Measurements from ENCODE around the gene ST7L. TPM values are rescaled to one million over a fixed set of nuclear protein-coding genes. Genes with fewer than 3 reads are reported as not detected.
"Not testable (repeated sequence)": the region's sequence is repeated elsewhere in the genome, so short reads cannot be mapped to it uniquely, and the experiment has no call there.

ST7L gene
- total and polyA plus RNA-seq, 2 donors from 2014 or later = 12.9 to 20.6 TPM

DNA sequence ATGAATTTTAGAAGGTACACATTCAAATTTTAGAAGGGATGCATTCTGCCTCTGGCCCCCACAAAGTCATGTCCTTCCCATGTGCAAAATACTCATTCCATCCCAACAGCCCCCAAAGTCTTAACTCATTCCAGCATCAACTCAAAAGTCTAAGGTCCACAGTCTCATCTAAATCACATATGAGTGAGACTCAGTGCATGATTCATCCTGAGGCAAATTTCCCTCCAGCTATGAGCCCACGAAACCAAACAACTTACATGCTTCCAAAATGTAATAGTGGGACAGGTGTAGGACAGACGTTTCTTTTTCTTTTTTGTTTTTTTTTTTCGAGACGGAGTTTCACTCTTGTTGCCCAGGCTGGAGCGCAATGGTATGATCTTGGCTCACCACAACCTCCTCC lies 122.7 kb downstream of the ST7L start:
- TF ChIP-seq, protein P1, sequence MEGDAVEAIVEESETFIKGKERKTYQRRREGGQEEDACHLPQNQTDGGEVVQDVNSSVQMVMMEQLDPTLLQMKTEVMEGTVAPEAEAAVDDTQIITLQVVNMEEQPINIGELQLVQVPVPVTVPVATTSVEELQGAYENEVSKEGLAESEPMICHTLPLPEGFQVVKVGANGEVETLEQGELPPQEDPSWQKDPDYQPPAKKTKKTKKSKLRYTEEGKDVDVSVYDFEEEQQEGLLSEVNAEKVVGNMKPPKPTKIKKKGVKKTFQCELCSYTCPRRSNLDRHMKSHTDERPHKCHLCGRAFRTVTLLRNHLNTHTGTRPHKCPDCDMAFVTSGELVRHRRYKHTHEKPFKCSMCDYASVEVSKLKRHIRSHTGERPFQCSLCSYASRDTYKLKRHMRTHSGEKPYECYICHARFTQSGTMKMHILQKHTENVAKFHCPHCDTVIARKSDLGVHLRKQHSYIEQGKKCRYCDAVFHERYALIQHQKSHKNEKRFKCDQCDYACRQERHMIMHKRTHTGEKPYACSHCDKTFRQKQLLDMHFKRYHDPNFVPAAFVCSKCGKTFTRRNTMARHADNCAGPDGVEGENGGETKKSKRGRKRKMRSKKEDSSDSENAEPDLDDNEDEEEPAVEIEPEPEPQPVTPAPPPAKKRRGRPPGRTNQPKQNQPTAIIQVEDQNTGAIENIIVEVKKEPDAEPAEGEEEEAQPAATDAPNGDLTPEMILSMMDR (IDR thresholded peaks at IDR 0.05; ENCODE audit: borderline replicate concordance, extremely low read depth, insufficient read depth) = no peak
- Histone ChIP-seq H3K4me3 (ENCODE audit: low read length in 3 of 3) (no peak overlapping the region), H3K27ac (ENCODE audit: low read depth in 2 of 2, low read length in 2 of 2) (no peak overlapping the region), H3K9me3 (ENCODE audit: control insufficient read depth in 2 of 3, insufficient read depth in 1 of 3, low read length in 3 of 3) (no peaks in the 10 kb centered on the region), H3K9ac (ENCODE audit: low read length in 3 of 3) (no peak overlapping the region), H3K4me1 (ENCODE audit: control insufficient read depth in 2 of 3, insufficient read depth in 2 of 3, low read depth in 1 of 3, low read length in 3 of 3) (no peaks in the 10 kb centered on the region), H3K27me3 (ENCODE audit: control insufficient read depth, insufficient read depth, low read length) (no peaks in the 10 kb centered on the region), H3K36me3 (ENCODE audit: control insufficient read depth in 2 of 3, insufficient read depth in 3 of 3, low read length in 3 of 3) (no peaks in the 10 kb centered on the region)
- DNase-seq = no peak
- FAIRE-seq = no peak
- intact Hi-C loops (cut with DNase I) = no loop called here

- Histone ChIP-seq H3K9ac (ENCODE audit: low read length in 3 of 3) (no peak overlapping the region), H3K27ac (ENCODE audit: low read depth in 2 of 2, low read length in 2 of 2) (no peak overlapping the region), H3K27me3 (ENCODE audit: control insufficient read depth, insufficient read depth, low read length) (no peaks in the 10 kb centered on the region), H3K9me3 (ENCODE audit: control insufficient read depth in 2 of 3, insufficient read depth in 1 of 3, low read length in 3 of 3) (no peaks in the 10 kb centered on the region), H3K4me1 (ENCODE audit: control insufficient read depth in 2 of 3, insufficient read depth in 2 of 3, low read depth in 1 of 3, low read length in 3 of 3) (no peaks in the 10 kb centered on the region), H3K36me3 (ENCODE audit: control insufficient read depth in 2 of 3, insufficient read depth in 3 of 3, low read length in 3 of 3) (no peaks in the 10 kb centered on the region), H3K4me3 (ENCODE audit: low read length in 3 of 3) (no peak overlapping the region)
- intact Hi-C loops (cut with DNase I) = no loop called here
- TF ChIP-seq, protein P1 (IDR thresholded peaks at IDR 0.05; ENCODE audit: borderline replicate concordance, extremely low read depth, insufficient read depth) = no peak
- no peak for DNase-seq
- FAIRE-seq = no peak
Observed at GRCh38 chr1:112493351-112493750, 125.6 kb downstream of the ST7L start.

GRCh38 chr1:112492076-112492475 lies 126.9 kb downstream of the ST7L start:
- H3K27me3 ChIP-seq (ENCODE audit: control insufficient read depth, insufficient read depth, low read length) = no peaks in the 10 kb centered on the region
- DNase-seq (no peak), FAIRE-seq (no peak)
- H3K9me3 ChIP-seq (ENCODE audit: control insufficient read depth in 2 of 3, insufficient read depth in 1 of 3, low read length in 3 of 3) = no peaks in the 10 kb centered on the region
- H3K4me1 ChIP-seq (ENCODE audit: control insufficient read depth in 2 of 3, insufficient read depth in 2 of 3, low read depth in 1 of 3, low read length in 3 of 3) = no peaks in the 10 kb centered on the region
- no peak overlapping the region for H3K9ac ChIP-seq (ENCODE audit: low read length in 3 of 3)
- intact Hi-C loops (cut with DNase I) = no loop called here
- H3K36me3 ChIP-seq (ENCODE audit: control insufficient read depth in 2 of 3, insufficient read depth in 3 of 3, low read length in 3 of 3) = no peaks in the 10 kb centered on the region
- H3K27ac ChIP-seq (ENCODE audit: low read depth in 2 of 2, low read length in 2 of 2) = no peak overlapping the region
- no peak overlapping the region for H3K4me3 ChIP-seq (ENCODE audit: low read length in 3 of 3)
- TF ChIP-seq, protein P1 (IDR thresholded peaks at IDR 0.05; ENCODE audit: borderline replicate concordance, extremely low read depth, insufficient read depth) = no peak

DNA sequence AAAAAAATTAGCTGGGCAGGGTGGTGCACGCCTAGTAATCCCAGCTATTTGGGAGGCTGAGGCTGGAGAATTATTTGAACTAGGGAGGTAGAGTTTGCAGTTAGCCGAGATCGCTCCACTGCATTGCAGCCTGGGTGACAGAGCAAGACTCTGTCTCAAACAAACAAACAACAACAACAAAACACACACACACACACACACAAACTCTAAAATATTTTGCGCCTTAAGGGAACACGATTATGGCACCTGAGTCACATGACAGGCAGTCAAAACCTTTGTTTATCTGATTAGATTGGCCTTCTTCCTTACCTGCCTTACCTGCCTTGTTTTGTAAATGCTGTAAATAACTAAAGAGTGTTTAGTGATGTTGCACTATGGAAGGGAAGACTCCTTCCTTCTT lies 130.8 kb downstream of the ST7L start:
- no peaks in the 10 kb centered on the region for H3K36me3 ChIP-seq (ENCODE audit: control insufficient read depth in 2 of 3, insufficient read depth in 3 of 3, low read length in 3 of 3)
- H3K9ac ChIP-seq (ENCODE audit: low read length in 3 of 3) = no peak overlapping the region
- H3K4me3 ChIP-seq (ENCODE audit: low read length in 3 of 3) = no peak overlapping the region
- H3K4me1 ChIP-seq (ENCODE audit: control insufficient read depth in 2 of 3, insufficient read depth in 2 of 3, low read depth in 1 of 3, low read length in 3 of 3) = no peaks in the 10 kb centered on the region
- no peaks in the 10 kb centered on the region for H3K9me3 ChIP-seq (ENCODE audit: control insufficient read depth in 2 of 3, insufficient read depth in 1 of 3, low read length in 3 of 3)
- FAIRE-seq (no peak), DNase-seq (no peak)
- no peak overlapping the region for H3K27ac ChIP-seq (ENCODE audit: low read depth in 2 of 2, low read length in 2 of 2)
- H3K27me3 ChIP-seq (ENCODE audit: control insufficient read depth, insufficient read depth, low read length) = no peaks in the 10 kb centered on the region
- TF ChIP-seq, protein P1 (IDR thresholded peaks at IDR 0.05; ENCODE audit: borderline replicate concordance, extremely low read depth, insufficient read depth) = no peak
- intact Hi-C loops (cut with DNase I) = no loop called here

DNA sequence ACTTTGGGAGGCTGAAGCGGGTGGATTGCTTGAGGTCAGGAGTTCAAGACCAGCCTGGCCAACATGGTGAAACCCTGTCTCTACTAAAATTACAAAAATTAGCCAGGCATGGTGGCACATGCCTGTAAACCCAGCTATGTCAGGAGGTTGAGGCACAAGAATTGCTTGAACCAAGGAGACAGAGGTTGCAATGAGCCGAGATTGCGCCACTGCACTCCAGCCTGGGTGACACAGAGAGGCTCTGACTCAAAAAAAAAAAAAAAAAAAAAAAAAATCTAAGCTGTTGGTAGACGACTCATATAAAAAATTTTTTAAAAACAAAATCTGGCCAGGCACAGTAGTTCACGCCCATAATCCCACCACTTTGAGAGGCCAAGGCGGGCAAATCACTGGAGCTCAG lies 131.3 kb downstream of the ST7L start:
- H3K9me3 ChIP-seq (ENCODE audit: control insufficient read depth in 2 of 3, insufficient read depth in 1 of 3, low read length in 3 of 3); H3K9ac ChIP-seq (ENCODE audit: low read length in 3 of 3); FAIRE-seq; H3K4me3 ChIP-seq (ENCODE audit: low read length in 3 of 3); H3K27ac ChIP-seq (ENCODE audit: low read depth in 2 of 2, low read length in 2 of 2); H3K27me3 ChIP-seq (ENCODE audit: control insufficient read depth, insufficient read depth, low read length); intact Hi-C loops (cut with DNase I); H3K36me3 ChIP-seq (ENCODE audit: control insufficient read depth in 2 of 3, insufficient read depth in 3 of 3, low read length in 3 of 3); H3K4me1 ChIP-seq (ENCODE audit: control insufficient read depth in 2 of 3, insufficient read depth in 2 of 3, low read depth in 1 of 3, low read length in 3 of 3); DNase-seq: not testable (repeated sequence)

GRCh38 chr1:112486063-112486462 lies 132.9 kb downstream of the ST7L start:
- H3K27ac ChIP-seq (ENCODE audit: low read depth in 2 of 2, low read length in 2 of 2); intact Hi-C loops (cut with DNase I); DNase-seq; FAIRE-seq; H3K4me3 ChIP-seq (ENCODE audit: low read length in 3 of 3); H3K4me1 ChIP-seq (ENCODE audit: control insufficient read depth in 2 of 3, insufficient read depth in 2 of 3, low read depth in 1 of 3, low read length in 3 of 3); H3K27me3 ChIP-seq (ENCODE audit: control insufficient read depth, insufficient read depth, low read length); H3K36me3 ChIP-seq (ENCODE audit: control insufficient read depth in 2 of 3, insufficient read depth in 3 of 3, low read length in 3 of 3); H3K9ac ChIP-seq (ENCODE audit: low read length in 3 of 3); H3K9me3 ChIP-seq (ENCODE audit: control insufficient read depth in 2 of 3, insufficient read depth in 1 of 3, low read length in 3 of 3): not testable (repeated sequence)

Measured in kidney (tissue), 14 donors.